ENCODE results near the gene F2. TPM values are rescaled to one million over a fixed set of nuclear protein-coding genes. Genes with fewer than 3 reads are reported as not detected.

The F2 gene
- total RNA-seq, 1 donor from 2014 or later: 0.29 TPM

DNA sequence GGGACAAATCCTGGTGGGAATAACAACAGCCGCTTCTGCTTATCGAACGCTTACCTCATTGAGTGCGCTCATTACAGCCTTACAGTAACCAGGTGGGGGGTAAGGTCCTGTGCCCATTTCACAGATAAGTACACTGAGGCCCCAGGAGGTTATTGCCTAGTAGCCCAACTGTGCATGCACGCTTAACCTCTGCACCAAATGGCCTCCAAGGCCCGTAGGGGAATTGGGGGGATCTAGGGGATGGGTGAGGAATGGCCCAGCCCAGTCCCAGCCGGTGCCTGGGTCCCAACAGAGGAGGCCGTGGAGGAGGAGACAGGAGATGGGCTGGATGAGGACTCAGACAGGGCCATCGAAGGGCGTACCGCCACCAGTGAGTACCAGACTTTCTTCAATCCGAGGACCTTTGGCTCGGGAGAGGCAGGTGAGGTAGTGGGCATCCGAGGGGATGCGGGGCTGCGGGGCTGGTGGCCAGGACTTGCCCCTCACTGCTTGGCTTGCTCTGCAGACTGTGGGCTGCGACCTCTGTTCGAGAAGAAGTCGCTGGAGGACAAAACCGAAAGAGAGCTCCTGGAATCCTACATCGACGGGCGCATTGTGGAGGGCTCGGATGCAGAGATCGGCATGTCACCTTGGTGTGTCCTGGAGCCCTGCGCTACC, 7.3 kb downstream of the F2 start:
- Mint-ChIP-seq H3K36me3 (ENCODE audit: unreplicated experiment) (no peaks in the 10 kb centered on the region), H3K4me3 (ENCODE audit: unreplicated experiment) (no peak overlapping the region), H3K4me1 (ENCODE audit: low read depth, unreplicated experiment) (peaks cover 8% of the 10 kb centered on the region), H3K27me3 (ENCODE audit: unreplicated experiment) (peaks cover 10% of the 10 kb centered on the region), H3K27ac (ENCODE audit: unreplicated experiment) (no peak overlapping the region), H3K9me3 (ENCODE audit: unreplicated experiment) (no peaks in the 10 kb centered on the region)
- TF ChIP-seq, protein P1, sequence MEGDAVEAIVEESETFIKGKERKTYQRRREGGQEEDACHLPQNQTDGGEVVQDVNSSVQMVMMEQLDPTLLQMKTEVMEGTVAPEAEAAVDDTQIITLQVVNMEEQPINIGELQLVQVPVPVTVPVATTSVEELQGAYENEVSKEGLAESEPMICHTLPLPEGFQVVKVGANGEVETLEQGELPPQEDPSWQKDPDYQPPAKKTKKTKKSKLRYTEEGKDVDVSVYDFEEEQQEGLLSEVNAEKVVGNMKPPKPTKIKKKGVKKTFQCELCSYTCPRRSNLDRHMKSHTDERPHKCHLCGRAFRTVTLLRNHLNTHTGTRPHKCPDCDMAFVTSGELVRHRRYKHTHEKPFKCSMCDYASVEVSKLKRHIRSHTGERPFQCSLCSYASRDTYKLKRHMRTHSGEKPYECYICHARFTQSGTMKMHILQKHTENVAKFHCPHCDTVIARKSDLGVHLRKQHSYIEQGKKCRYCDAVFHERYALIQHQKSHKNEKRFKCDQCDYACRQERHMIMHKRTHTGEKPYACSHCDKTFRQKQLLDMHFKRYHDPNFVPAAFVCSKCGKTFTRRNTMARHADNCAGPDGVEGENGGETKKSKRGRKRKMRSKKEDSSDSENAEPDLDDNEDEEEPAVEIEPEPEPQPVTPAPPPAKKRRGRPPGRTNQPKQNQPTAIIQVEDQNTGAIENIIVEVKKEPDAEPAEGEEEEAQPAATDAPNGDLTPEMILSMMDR (IDR thresholded peaks at IDR 0.05; ENCODE audit: partially characterized antibody, unreplicated experiment): no peak
- no peak for DNase-seq

DNA sequence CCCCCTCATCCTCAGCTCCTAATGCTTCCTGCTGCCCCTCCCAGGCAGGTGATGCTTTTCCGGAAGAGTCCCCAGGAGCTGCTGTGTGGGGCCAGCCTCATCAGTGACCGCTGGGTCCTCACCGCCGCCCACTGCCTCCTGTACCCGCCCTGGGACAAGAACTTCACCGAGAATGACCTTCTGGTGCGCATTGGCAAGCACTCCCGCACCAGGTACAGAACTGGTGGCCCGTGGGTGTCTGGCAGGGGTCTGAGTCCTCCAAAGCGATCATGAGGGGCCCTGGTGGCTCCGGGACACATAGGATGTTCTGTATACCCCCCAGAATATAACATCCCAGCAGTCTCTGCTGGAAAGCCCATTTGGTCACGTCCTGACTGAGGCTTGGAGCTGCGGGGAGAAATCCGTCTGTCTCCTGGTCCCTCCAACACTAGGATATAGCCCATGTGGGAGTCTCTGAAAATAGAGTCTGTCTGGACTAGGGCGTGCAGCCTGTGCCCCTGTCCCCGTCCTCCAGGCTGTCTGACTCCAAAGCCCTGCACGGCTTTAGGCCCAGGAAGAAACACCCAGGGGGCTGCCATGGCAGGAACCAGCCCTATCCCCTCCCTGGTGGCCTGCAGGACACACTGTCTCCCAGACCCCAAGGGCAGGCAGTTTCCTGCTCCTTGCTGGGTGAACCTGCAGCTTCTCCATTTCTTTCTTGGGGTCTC, 9.1 kb downstream of the F2 start:
- TF ChIP-seq, protein P1 (IDR thresholded peaks at IDR 0.05; ENCODE audit: partially characterized antibody, unreplicated experiment): no peak
- Mint-ChIP-seq H3K27ac (ENCODE audit: unreplicated experiment) (no peak overlapping the region), H3K4me1 (ENCODE audit: low read depth, unreplicated experiment) (peaks cover 8% of the 10 kb centered on the region), H3K4me3 (ENCODE audit: unreplicated experiment) (no peak overlapping the region), H3K9me3 (ENCODE audit: unreplicated experiment) (no peaks in the 10 kb centered on the region), H3K36me3 (ENCODE audit: unreplicated experiment) (no peaks in the 10 kb centered on the region), H3K27me3 (ENCODE audit: unreplicated experiment) (peaks cover 3% of the 10 kb centered on the region)
- DNase-seq: no peak

DNA sequence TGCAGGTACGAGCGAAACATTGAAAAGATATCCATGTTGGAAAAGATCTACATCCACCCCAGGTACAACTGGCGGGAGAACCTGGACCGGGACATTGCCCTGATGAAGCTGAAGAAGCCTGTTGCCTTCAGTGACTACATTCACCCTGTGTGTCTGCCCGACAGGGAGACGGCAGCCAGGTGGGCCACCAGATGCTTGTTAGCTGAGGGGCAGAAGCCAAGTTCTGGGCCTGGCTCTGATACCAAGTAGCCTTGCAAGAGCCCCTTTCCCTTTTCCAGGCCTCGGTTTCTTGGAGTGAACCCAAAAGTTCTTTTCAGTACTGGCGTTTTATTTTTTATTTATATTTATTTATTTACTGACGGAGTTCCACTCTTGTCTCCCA, 9.6 kb downstream of the F2 start:
- H3K4me1 Mint-ChIP-seq (ENCODE audit: low read depth, unreplicated experiment): peaks cover 8% of the 10 kb centered on the region
- DNase-seq: no peak
- no peak overlapping the region for H3K27ac Mint-ChIP-seq (ENCODE audit: unreplicated experiment)
- peaks cover 3% of the 10 kb centered on the region for H3K27me3 Mint-ChIP-seq (ENCODE audit: unreplicated experiment)
- H3K36me3 Mint-ChIP-seq (ENCODE audit: unreplicated experiment): no peaks in the 10 kb centered on the region
- TF ChIP-seq, protein P1 (IDR thresholded peaks at IDR 0.05; ENCODE audit: partially characterized antibody, unreplicated experiment): no peak
- H3K4me3 Mint-ChIP-seq (ENCODE audit: unreplicated experiment): no peak overlapping the region
- no peaks in the 10 kb centered on the region for H3K9me3 Mint-ChIP-seq (ENCODE audit: unreplicated experiment)

DNA sequence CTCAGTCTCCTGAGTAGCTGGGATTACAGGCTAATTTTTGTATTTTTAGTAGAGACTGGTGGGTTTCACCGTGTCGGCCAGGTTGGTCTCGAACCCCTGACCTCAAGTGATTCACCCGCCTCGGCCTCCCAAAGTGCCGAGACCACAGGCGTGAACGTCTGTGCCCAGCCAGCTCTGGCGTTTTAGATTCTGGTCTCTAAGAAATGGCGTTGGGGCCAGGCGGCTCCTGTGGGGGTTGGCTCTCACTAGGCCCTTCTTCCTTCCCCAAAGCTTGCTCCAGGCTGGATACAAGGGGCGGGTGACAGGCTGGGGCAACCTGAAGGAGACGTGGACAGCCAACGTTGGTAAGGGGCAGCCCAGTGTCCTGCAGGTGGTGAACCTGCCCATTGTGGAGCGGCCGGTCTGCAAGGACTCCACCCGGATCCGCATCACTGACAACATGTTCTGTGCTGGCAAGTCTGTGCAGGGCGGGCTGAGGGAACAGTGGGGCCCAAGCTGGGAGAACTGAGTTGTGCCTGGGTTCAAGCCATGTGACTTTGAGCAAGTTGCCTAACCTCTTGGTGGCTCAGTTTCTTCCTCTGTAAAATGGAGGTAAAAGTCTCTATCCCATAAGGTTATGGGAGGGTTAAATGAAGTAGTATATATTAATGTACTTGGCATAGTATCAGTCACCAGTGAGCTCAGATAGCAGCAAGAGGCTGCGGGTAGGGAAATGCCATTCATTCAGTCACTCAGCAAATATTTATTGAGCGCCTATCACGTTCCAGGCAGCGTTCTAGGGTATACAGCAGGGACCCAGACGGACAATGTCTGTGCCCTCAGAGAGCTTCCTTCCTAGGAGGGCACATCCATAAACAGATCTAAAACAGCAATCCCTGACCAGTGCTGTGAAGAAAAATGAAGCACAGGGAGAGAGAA, 10.4 kb downstream of the F2 start:
- no peak overlapping the region for H3K27ac Mint-ChIP-seq (ENCODE audit: unreplicated experiment)
- DNase-seq: no peak
- TF ChIP-seq, protein P1 (IDR thresholded peaks at IDR 0.05; ENCODE audit: partially characterized antibody, unreplicated experiment): no peak
- H3K27me3 Mint-ChIP-seq (ENCODE audit: unreplicated experiment): peaks cover 3% of the 10 kb centered on the region
- peaks cover 1% of the 10 kb centered on the region for H3K4me1 Mint-ChIP-seq (ENCODE audit: low read depth, unreplicated experiment)
- H3K36me3 Mint-ChIP-seq (ENCODE audit: unreplicated experiment): no peaks in the 10 kb centered on the region
- H3K4me3 Mint-ChIP-seq (ENCODE audit: unreplicated experiment): no peak overlapping the region
- no peaks in the 10 kb centered on the region for H3K9me3 Mint-ChIP-seq (ENCODE audit: unreplicated experiment)
